GM06990 (cell line): ENCODE results near the gene CHCHD6.

Experiments
- DNase-seq: peaks from one replicate; pipeline ENCODE4 v3.0.0-alpha.2; 2011; ENCODE audit not compliant: insufficient read length; ENCODE audit errors: extremely low read depth
- H3K27me3 ChIP-seq: replicated peaks from 2 replicates; pipeline ENCODE4 v1.6.0; 2011; ENCODE audit warnings: low read length; ENCODE audit not compliant: control insufficient read depth, insufficient read depth
- H3K36me3 ChIP-seq: 2 replicates; pipeline ENCODE4 v1.5.1; 2011; ENCODE audit warnings: low read length; ENCODE audit not compliant: control insufficient read depth, insufficient read depth
- H3K4me3 ChIP-seq: replicated peaks from 2 replicates; pipeline ENCODE4 v1.5.1; 2011; ENCODE audit warnings: low read depth, mild to moderate bottlenecking, control low read depth, low read length
- CTCF ChIP-seq: IDR thresholded peaks from 2 replicates; pipeline ENCODE4 v1.5.1; 2011; ENCODE audit warnings: low read length, control low read depth, mild to moderate bottlenecking, inconsistent platforms; ENCODE audit not compliant: insufficient read depth, poor library complexity, severe bottlenecking

Gene CHCHD6

GRCh38 chr3:126834596-126835471, 130.8 kb downstream of the CHCHD6 start:
- no peak for DNase-seq
- Histone ChIP-seq H3K4me3 (no peak overlapping the region), H3K36me3 (no peaks in the 10 kb centered on the region), H3K27me3 (no peaks in the 10 kb centered on the region)
- no peak for TF ChIP-seq CTCF

- no peak for TF ChIP-seq CTCF
- no peaks in the 10 kb centered on the region for H3K36me3 ChIP-seq
- DNase-seq = no peak
- H3K4me3 ChIP-seq = no peak overlapping the region
- no peaks in the 10 kb centered on the region for H3K27me3 ChIP-seq
These were observed 131.6 kb downstream of the CHCHD6 start for GRCh38 chr3:126835472-126836219.

GRCh38 chr3:126836220-126836860, 132.3 kb downstream of the CHCHD6 start:
- Histone ChIP-seq H3K4me3 (no peak overlapping the region), H3K36me3 (no peaks in the 10 kb centered on the region), H3K27me3 (no peaks in the 10 kb centered on the region)
- no peak for DNase-seq
- TF ChIP-seq CTCF = no peak

DNA sequence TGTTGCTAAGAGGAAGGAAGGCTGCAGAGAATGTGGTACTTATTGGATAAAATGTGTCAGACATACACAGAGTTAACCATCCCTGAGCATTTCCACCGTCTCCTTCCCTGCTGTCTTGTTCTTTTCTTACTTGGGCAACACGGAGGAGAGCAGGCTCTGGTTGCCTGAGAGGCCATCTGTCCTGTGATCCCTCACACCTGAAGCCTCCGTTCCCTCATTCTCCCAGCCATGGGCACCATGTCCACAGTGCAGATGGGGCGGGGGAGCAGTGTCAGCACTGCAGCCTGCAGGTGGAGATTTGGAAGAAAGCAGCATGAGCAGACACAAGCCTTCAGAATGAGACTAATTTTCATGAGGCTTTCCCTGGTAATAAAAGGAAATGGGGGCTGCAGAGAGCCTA, 133.7 kb downstream of the CHCHD6 start:
- DNase-seq = no peak
- Histone ChIP-seq H3K4me3 (no peak overlapping the region), H3K36me3 (no peaks in the 10 kb centered on the region), H3K27me3 (no peaks in the 10 kb centered on the region)
- TF ChIP-seq CTCF = no peak

DNA sequence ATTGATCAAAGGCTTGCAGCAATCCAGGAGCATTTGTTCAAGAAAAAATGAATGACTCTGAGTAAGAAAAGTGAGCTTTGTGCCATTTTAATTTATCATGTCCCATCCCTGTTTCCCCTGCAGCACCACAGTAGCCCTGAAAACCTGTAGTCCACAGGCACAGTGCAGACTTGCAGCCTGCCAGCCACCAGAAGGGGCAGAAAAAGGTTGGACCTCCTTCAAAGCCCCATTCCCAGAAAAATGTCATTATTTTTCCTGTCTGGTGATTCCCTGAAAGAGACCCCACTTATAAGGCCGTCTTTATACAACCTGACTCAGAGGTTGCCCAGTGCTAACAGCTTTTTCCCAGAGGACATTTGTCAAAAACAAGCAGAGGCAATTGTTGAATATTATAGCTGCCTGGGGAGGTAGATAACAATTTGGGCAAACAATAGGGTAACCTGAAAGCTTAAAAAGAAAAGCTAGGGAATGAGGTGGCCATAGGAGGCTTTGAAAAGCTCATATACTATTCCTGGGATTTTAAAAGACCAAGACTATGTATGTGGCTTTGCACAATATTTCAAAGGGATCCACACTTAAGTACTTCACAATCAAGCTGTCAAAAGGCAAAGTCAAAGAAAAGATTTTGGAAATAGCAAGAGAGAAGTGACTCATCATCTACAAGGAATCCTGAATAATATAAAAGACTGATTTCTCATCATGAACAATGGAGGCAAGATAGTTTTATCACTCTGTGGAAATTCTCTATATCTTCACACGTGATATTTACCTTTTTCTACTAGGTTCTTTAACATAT, 142.1 kb downstream of the CHCHD6 start:
- no peak for DNase-seq
- no peak for TF ChIP-seq CTCF

More for the DNA sequence above, 142.1 kb downstream of the CHCHD6 start:
- Histone ChIP-seq H3K4me3 (no peak overlapping the region), H3K27me3 (no peaks in the 10 kb centered on the region), H3K36me3 (no peaks in the 10 kb centered on the region)
